OCI-LY3 (cell line): Measurements from ENCODE around the gene CIZ1.

ENCODE experiments used
- H2AFZ ChIP-seq: fragments of 200-600, 300-600 bp; shearing (Covaris generic); 2 replicates; pipeline ENCODE4 v1.6.0; 2014; ENCODE audit warnings: antibody characterized with exemption, low read depth, low read length
- H3K27ac ChIP-seq: fragments of 200-600, 300-600 bp; sonication (generic); 2 replicates; pipeline ENCODE4 v1.5.1; 2014; ENCODE audit warnings: mild to moderate bottlenecking, low read length, moderate library complexity, mixed read lengths
- H3K27me3 ChIP-seq: fragments of 200-600, 300-600 bp; sonication (generic); 2 replicates; pipeline ENCODE4 v1.6.1; 2014; ENCODE audit warnings: low read depth, low read length, mixed read lengths
- H3K36me3 ChIP-seq: fragments of 200-600, 300-600 bp; sonication (generic); replicated peaks from 2 replicates; pipeline ENCODE3; 2014; ENCODE audit warnings: low read depth, low read length, mixed read lengths
- H3K4me1 ChIP-seq: fragments of 300-600, 200-600 bp; sonication (generic); 2 replicates; pipeline ENCODE4 v1.6.1; 2014; ENCODE audit warnings: low read length, mixed read lengths
- H3K4me2 ChIP-seq: fragments of 200-600, 300-600 bp; sonication (generic); 2 replicates; pipeline ENCODE4 v1.6.1; 2014; ENCODE audit warnings: low read length, mixed read lengths
- H3K4me3 ChIP-seq: fragments of 300-600, 200-600 bp; sonication (generic); 2 replicates; pipeline ENCODE4 v1.5.1; 2014; ENCODE audit warnings: antibody characterized with exemption, mild to moderate bottlenecking, low read length, moderate library complexity
- H3K79me2 ChIP-seq: fragments of 300-600, 200-600 bp; shearing (Covaris generic); 2 replicates; pipeline ENCODE4 v1.6.1; 2014; ENCODE audit warnings: mild to moderate bottlenecking, low read length, mixed read lengths
- H3K9ac ChIP-seq: fragments of 300-600, 200-600 bp; shearing (Covaris generic); 2 replicates; pipeline ENCODE4 v1.6.0; 2014; ENCODE audit warnings: mild to moderate bottlenecking, low read length, moderate library complexity
- H3K9me3 ChIP-seq: fragments of 200-600, 300-600 bp; shearing (Covaris generic); 2 replicates; pipeline ENCODE4 v1.6.1; 2014; ENCODE audit warnings: low read length, mixed read lengths; ENCODE audit not compliant: insufficient read depth
- H4K20me1 ChIP-seq: fragments of 200-600, 300-600 bp; sonication (generic); 2 replicates; pipeline ENCODE4 v1.6.1; 2016; ENCODE audit warnings: low read length, mixed read lengths; ENCODE audit not compliant: insufficient read depth
- EZH2phosphoT487 ChIP-seq: fragments of 200-600 bp; shearing (Covaris generic); IDR thresholded peaks from 2 replicates; pipeline ENCODE4 v1.6.1; 2018; ENCODE audit warnings: antibody characterized with exemption, mixed run types, low read depth
- TF ChIP-seq, protein P1 (sequence below): fragments of 200-600, 300-600 bp; sonication (generic); IDR thresholded peaks from 2 replicates; pipeline ENCODE4 v1.5.1; 2014; ENCODE audit warnings: antibody characterized with exemption, low read length, low read depth

The CIZ1 gene

DNA sequence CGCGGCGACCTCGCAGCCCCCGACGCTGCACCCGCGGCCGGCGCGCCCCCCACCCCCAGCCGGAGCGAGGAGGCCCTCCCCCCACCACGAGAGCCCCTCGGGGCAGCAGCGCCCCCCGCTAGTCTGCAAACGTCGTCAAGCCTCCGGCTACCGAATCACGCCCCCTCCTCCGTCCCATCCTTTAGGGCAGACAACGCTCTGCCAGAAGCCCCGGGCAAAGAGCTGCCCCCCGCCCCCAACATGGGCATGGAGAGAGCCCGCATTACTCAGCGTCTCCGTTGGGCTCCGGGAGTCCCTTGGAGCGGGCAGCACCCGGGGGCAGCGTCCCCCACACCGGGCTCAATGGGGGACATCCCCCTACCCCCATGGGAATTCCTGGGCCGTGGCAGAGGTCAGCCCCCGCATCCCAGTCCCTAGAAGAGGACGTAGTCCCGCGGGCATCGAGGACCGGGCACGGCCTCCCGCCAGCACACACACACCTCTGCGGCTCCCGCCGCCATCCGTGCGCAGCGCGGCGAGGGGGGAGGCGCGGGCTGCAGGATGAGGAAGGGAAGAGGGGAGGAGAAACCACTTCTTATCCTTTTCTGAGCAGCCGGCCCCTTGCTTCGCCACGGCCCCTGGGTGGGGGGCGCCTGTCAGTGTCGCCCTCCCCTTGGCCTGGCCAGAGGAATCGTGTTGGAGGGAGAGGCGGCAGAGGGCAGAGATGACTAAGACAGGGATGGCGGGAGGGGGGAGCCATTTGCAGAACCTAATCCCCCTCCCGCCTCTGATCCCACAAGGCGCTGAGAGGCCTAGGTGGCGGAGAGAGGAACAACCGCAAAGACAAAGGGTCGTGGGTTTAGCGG lies 12.6 kb upstream of the CIZ1 start:
- TF ChIP-seq EZH2phosphoT487: no peak
- TF ChIP-seq, protein P1, sequence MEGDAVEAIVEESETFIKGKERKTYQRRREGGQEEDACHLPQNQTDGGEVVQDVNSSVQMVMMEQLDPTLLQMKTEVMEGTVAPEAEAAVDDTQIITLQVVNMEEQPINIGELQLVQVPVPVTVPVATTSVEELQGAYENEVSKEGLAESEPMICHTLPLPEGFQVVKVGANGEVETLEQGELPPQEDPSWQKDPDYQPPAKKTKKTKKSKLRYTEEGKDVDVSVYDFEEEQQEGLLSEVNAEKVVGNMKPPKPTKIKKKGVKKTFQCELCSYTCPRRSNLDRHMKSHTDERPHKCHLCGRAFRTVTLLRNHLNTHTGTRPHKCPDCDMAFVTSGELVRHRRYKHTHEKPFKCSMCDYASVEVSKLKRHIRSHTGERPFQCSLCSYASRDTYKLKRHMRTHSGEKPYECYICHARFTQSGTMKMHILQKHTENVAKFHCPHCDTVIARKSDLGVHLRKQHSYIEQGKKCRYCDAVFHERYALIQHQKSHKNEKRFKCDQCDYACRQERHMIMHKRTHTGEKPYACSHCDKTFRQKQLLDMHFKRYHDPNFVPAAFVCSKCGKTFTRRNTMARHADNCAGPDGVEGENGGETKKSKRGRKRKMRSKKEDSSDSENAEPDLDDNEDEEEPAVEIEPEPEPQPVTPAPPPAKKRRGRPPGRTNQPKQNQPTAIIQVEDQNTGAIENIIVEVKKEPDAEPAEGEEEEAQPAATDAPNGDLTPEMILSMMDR: no peak
- no peak overlapping the region for H3K27ac ChIP-seq

DNA sequence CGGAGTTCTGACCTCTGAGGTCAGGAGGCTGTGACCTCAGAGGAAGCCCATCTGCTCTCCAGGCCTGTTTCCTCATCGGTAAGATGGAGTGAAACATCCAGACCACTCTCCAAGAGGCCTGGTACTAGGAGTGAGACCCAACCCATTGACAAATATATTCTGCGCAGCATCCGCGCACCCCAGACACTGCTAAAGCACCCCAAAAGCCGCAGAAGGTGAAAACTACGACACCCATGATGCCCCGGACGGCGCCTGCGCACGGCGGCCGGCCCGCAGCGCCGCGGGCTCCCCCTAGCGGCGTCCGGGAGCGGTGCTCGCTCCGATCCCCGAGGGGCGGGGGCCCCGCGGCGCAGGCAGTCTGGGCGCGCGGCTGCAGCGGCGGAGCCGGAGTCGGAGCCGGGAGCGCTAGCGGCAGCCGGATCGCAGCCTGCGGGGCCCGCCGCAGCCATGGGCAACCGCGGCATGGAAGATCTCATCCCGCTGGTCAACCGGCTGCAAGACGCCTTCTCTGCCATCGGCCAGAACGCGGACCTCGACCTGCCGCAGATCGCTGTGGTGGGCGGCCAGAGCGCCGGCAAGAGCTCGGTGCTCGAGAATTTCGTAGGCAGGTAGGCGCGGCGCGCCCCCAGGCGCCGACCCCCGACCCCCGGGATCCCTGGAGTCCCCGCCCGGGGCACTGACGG lies 11.8 kb upstream of the CIZ1 start, which contains the start of gene DNM1:
Gene DNM1 (plus strand): TSS at position 356 of the 683 bp plus-strand sequence. CDS start 92 bp downstream, at position 448.
- Histone ChIP-seq H3K4me1 (peaks cover 5% of the 10 kb centered on the region; the same call in 1 of the 2 replicates), H3K36me3 (no peaks in the 10 kb centered on the region), H3K79me2 (no peaks in the 10 kb centered on the region), H3K27ac (no peak within 1 kb of the TSS), H3K4me2 (peak within 1 kb of the TSS; percentile 93), H3K9ac (no peak within 1 kb of the TSS), H3K9me3 (no peaks in the 10 kb centered on the region), H3K4me3 (peak within 1 kb of the TSS; percentile 75), H2AFZ (peak within 1 kb of the TSS; percentile 61), H4K20me1 (no peaks in the 10 kb centered on the region), H3K27me3 (peaks cover 26% of the 10 kb centered on the region)
- TF ChIP-seq, protein P1: peak; percentile 56
- TF ChIP-seq EZH2phosphoT487: no peak

More for the DNA sequence above, 12.6 kb upstream of the CIZ1 start:
- Histone ChIP-seq H3K4me3 (peak overlapping the region; percentile 75), H2AFZ (no peak overlapping the region), H3K27me3 (peaks cover 26% of the 10 kb centered on the region), H4K20me1 (no peaks in the 10 kb centered on the region), H3K9ac (no peak overlapping the region), H3K9me3 (no peaks in the 10 kb centered on the region), H3K4me2 (peak overlapping the region; percentile 93), H3K36me3 (no peaks in the 10 kb centered on the region), H3K4me1 (peaks cover 5% of the 10 kb centered on the region; the same call in 1 of the 2 replicates), H3K79me2 (no peaks in the 10 kb centered on the region)

DNA sequence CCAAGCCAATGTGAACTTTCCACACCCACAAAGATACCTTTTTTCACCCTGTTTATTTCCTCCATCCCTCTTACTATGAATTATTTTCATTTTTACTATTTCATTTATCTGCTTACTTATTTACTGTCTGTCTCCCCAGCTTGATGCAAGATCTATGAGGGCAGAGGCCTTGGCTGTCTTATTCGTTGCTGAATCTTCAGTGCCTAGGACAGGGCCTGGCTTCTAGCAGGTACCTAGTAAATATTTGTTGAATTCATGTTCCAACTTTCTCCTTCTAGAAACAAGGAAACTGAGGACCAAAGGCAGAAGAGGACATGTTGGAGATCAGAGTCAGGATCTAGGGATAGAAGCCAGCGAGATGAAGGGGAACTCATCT lies 11.3 kb upstream of the CIZ1 start:
- Histone ChIP-seq H3K4me3 (peak overlapping the region; percentile 75), H3K36me3 (no peaks in the 10 kb centered on the region), H3K79me2 (no peaks in the 10 kb centered on the region), H3K27me3 (peaks cover 26% of the 10 kb centered on the region), H4K20me1 (no peaks in the 10 kb centered on the region), H3K9me3 (no peaks in the 10 kb centered on the region), H3K9ac (no peak overlapping the region), H2AFZ (peak overlapping the region; percentile 61), H3K4me1 (peaks cover 5% of the 10 kb centered on the region; the same call in 1 of the 2 replicates), H3K27ac (no peak overlapping the region), H3K4me2 (peak overlapping the region; percentile 93)
- TF ChIP-seq, protein P1: no peak
- TF ChIP-seq EZH2phosphoT487: no peak
